Testis (tissue), 2 donors: Measurements from ENCODE around the gene VWA3A.

Experiments used
- POLR2A ChIP-seq: fragments of 450-650 bp; IDR thresholded peaks from one replicate; pipeline ENCODE4 v1.6.1; 2017; ENCODE audit warnings: antibody characterized with exemption, mild to moderate bottlenecking, moderate library complexity
- TF ChIP-seq, protein P1 (sequence below), 3 experiments: fragments of 450-650 bp in 2 of 3; fragments of 200-600 bp in 1 of 3; sonication (generic) in 1 of 3; IDR thresholded peaks; one replicate each; pipeline ENCODE4 v1.5.1; 2016 to 2019; ENCODE audit warnings: antibody characterized with exemption in 3 of 3, mild to moderate bottlenecking in 2 of 3, moderate library complexity in 1 of 3

DNA sequence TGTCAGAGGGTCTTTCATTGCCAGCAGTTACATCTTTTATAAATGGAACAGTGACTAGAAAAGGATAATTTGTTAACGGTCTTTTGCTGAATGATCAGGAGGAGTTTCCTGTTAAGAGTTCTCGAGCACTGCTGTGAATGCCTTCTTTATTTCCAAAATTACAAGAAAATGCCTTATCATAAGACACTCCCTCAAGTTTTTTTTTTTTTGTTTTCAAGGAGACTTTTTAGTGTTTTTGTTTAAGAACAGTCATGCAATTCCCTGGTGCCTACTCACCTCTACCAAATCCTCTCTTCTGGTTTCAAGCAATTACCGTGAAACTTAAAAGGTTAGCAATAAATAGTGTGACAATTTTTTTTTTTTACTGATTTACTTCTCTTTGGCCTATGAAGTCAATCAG lies 19.0 kb upstream of the VWA3A start:
- TF ChIP-seq, protein P1, sequence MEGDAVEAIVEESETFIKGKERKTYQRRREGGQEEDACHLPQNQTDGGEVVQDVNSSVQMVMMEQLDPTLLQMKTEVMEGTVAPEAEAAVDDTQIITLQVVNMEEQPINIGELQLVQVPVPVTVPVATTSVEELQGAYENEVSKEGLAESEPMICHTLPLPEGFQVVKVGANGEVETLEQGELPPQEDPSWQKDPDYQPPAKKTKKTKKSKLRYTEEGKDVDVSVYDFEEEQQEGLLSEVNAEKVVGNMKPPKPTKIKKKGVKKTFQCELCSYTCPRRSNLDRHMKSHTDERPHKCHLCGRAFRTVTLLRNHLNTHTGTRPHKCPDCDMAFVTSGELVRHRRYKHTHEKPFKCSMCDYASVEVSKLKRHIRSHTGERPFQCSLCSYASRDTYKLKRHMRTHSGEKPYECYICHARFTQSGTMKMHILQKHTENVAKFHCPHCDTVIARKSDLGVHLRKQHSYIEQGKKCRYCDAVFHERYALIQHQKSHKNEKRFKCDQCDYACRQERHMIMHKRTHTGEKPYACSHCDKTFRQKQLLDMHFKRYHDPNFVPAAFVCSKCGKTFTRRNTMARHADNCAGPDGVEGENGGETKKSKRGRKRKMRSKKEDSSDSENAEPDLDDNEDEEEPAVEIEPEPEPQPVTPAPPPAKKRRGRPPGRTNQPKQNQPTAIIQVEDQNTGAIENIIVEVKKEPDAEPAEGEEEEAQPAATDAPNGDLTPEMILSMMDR (IDR thresholded peaks at IDR 0.05), result no peak
- TF ChIP-seq POLR2A, result no peak
